Fibroblast of mammary gland (primary cell): ENCODE data around the gene UQCR11.

Experiments used
- DNase-seq: peaks from one replicate; pipeline ENCODE4 v3.0.0-alpha.2; 2010; ENCODE audit warnings: low read depth
- H3K4me3 ChIP-seq: 2 replicates; pipeline ENCODE4 v1.5.1; 2011; ENCODE audit warnings: low read depth, mild to moderate bottlenecking, low read length, moderate library complexity; ENCODE audit not compliant: control insufficient read depth
- CTCF ChIP-seq: conservative IDR thresholded peaks from 2 replicates; pipeline ENCODE4 v1.5.1; 2011; ENCODE audit warnings: low read depth, low read length, inconsistent platforms; ENCODE audit not compliant: control insufficient read depth, insufficient read depth

The UQCR11 gene

GRCh38 chr19:1621574-1621973 lies 16.3 kb upstream of the UQCR11 start:
- no peak for TF ChIP-seq CTCF
- no peak for DNase-seq
- no peak overlapping the region for H3K4me3 ChIP-seq

- no peak for DNase-seq
- no peak for TF ChIP-seq CTCF
- H3K4me3 ChIP-seq: no peak overlapping the region
Observed at GRCh38 chr19:1621021-1621420, 15.8 kb upstream of the UQCR11 start.

- DNase-seq: no peak
- H3K4me3 ChIP-seq: no peak overlapping the region
- TF ChIP-seq CTCF: no peak
Observed at GRCh38 chr19:1620502-1620901, 15.2 kb upstream of the UQCR11 start.

GRCh38 chr19:1619703-1620102 lies 14.4 kb upstream of the UQCR11 start:
- H3K4me3 ChIP-seq: no peak overlapping the region
- no peak for DNase-seq
- no peak for TF ChIP-seq CTCF

- no peak overlapping the region for H3K4me3 ChIP-seq
- no peak for TF ChIP-seq CTCF
- no peak for DNase-seq
Observed at GRCh38 chr19:1619094-1619439, 13.8 kb upstream of the UQCR11 start.

GRCh38 chr19:1618157-1619093 lies 13.2 kb upstream of the UQCR11 start:
- no peak overlapping the region for H3K4me3 ChIP-seq
- peak; percentile 31 for TF ChIP-seq CTCF
- peak; percentile 25 for DNase-seq
